GM12878 (cell line): Measurements from ENCODE around the gene RBMX. TPM values are rescaled to one million over a fixed set of nuclear protein-coding genes. Genes with fewer than 3 reads are reported as not detected.
A peak's percentile ranks its signal among the peaks of the same experiment; 100 is the strongest.

ENCODE experiments used
- BACH1 ChIP-seq: fragments of 450-650 bp; IDR thresholded peaks from 2 replicates; pipeline ENCODE4 v1.6.1; 2017; ENCODE audit warnings: mild to moderate bottlenecking, borderline replicate concordance
- CREB1 ChIP-seq: IDR thresholded peaks from 2 replicates; pipeline ENCODE4 v1.6.1; 2012; ENCODE audit warnings: low read depth, mild to moderate bottlenecking, inconsistent platforms
- DPF2 ChIP-seq: fragments of 450-650 bp; IDR thresholded peaks from 2 replicates; pipeline ENCODE4 v1.6.1; 2017; ENCODE audit warnings: mild to moderate bottlenecking
- NBN ChIP-seq: fragments of 450-650 bp; IDR thresholded peaks from 2 replicates; pipeline ENCODE4 v1.6.1; 2016
- POLR2A ChIP-seq: IDR thresholded peaks from 2 replicates; pipeline ENCODE4 v1.6.1; 2011; ENCODE audit warnings: low read depth, mild to moderate bottlenecking, low read length
- RAD21 ChIP-seq: IDR thresholded peaks from 2 replicates; pipeline ENCODE4 v1.6.1; 2011; ENCODE audit warnings: mild to moderate bottlenecking, low read depth, low read length, moderate library complexity; ENCODE audit not compliant: insufficient read depth
- SP1 ChIP-seq: IDR thresholded peaks from one replicate; pipeline ENCODE4 v1.6.1; 2011; ENCODE audit warnings: low read depth, low read length
- SREBF2 ChIP-seq: IDR thresholded peaks from 2 replicates; pipeline ENCODE4 v1.6.1; 2012; ENCODE audit warnings: mild to moderate bottlenecking, low read length
- TAF1 ChIP-seq: IDR thresholded peaks from 2 replicates; pipeline ENCODE4 v1.6.1; 2011; ENCODE audit warnings: mild to moderate bottlenecking, low read depth, low read length, borderline replicate concordance
- TCF3 ChIP-seq: IDR thresholded peaks from 2 replicates; pipeline ENCODE4 v1.6.1; 2012; ENCODE audit warnings: low read depth, mild to moderate bottlenecking, low read length, borderline replicate concordance; ENCODE audit not compliant: insufficient read depth
- ZZZ3 ChIP-seq: IDR thresholded peaks from 2 replicates; pipeline ENCODE4 v1.6.1; 2011; ENCODE audit warnings: low read depth; ENCODE audit not compliant: control insufficient read depth, insufficient read length
- polyA plus RNA-seq, 11 experiments: library from polyadenylated mRNA; depleted of rRNA in 4 of 11; unstranded in 6 of 11; stranded (reverse) in 5 of 11; fragments of >200 nt; fragmentation: Nextera tagmentation in 4 of 11; fragmentation: Illumina TruSeq in 1 of 11; extraction: Ambion mirVana in 4 of 11; extraction: Trizol in 1 of 11; gene quantifications; 1 replicate in 1 of 11; 2 replicates in 10 of 11; pipeline versions ENCODE4 v1.2.1 to v1.2.3, GENCODE V29; 2011 to 2016; ENCODE audit warnings: inconsistent platforms in 2 of 11, missing spikeins in 2 of 11, low read depth in 1 of 11
- total RNA-seq, 4 experiments: library from RNA; depleted of rRNA in 3 of 4; stranded (reverse); fragments of >200 nt in 3 of 4; fragmentation: Illumina TruSeq in 1 of 4; extraction: Trizol in 1 of 4; gene quantifications; 2 replicates each; pipeline versions ENCODE4 v1.2.1 to v1.2.3, GENCODE V29; 2013 to 2021
- TF ChIP-seq, protein P1 (sequence below): fragments of 450-650 bp; formaldehyde crosslinking; IDR thresholded peaks from 2 replicates; pipeline ENCODE4 v1.5.0; 2022; ENCODE audit warnings: mild to moderate bottlenecking, missing genetic modification characterization
- TF ChIP-seq, protein P2 (sequence below): fragments of 450-650 bp; IDR thresholded peaks from 2 replicates; pipeline ENCODE4 v1.6.1; 2017; ENCODE audit warnings: low read depth, mild to moderate bottlenecking, moderate library complexity
- TF ChIP-seq, protein P3 (sequence below), 3 experiments: IDR thresholded peaks in 2 of 3; conservative IDR thresholded peaks in 1 of 3; 2 replicates each; pipeline ENCODE4 v1.5.1; 2011; ENCODE audit warnings: low read depth in 3 of 3, low read length in 3 of 3, mild to moderate bottlenecking in 3 of 3, control low read depth in 2 of 3, moderate library complexity in 2 of 3, inconsistent platforms in 1 of 3, mixed read lengths in 1 of 3; ENCODE audit not compliant: control insufficient read depth in 2 of 3, insufficient read depth in 1 of 3; ENCODE audit errors: extremely low read depth in 1 of 3
- TF ChIP-seq, protein P4 (sequence below): fragments of 450-650 bp; IDR thresholded peaks from 2 replicates; pipeline ENCODE4 v1.6.1; 2016; ENCODE audit warnings: mild to moderate bottlenecking, moderate library complexity, borderline replicate concordance
- TF ChIP-seq, protein P5 (sequence below): IDR thresholded peaks from 2 replicates; pipeline ENCODE4 v1.6.1; 2011; ENCODE audit warnings: borderline replicate concordance, low read depth, mild to moderate bottlenecking, moderate library complexity, mixed read lengths, low read length; ENCODE audit not compliant: insufficient read depth; ENCODE audit errors: extremely low read length

The RBMX gene
- total and polyA plus RNA-seq, 10 of the 15 experiments (the other 5 are each of a cell fraction or from before 2014, with no cell fraction given) = 252 to 427 (median 288) TPM

DNA sequence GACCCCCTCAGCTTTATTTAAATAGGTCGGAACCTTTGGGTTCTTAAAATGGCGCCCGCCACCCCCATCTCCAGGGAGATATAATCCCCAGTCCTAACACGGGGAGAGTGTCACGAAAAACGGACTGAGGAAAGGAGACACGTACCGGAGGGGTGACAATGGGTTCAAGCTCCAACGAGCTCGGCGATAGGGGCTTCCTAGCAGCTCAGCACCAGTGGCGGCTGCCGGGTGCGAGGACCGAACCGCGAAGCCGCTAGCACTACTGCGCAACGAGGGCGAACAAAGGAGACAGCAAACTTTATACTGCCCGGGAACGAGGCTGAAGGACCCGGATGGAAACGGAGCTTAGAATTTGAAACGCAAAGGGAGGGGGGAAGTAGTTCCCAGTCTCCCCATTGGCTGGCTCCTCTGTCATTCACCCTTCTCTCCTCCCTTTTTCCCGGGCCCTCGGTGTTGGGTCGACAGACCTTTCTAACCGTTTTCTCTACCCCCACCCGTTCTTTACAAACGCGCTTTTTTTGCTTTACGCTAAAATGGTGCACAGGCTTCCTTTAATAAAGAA, at the start of gene RBMX (continued):
- TF ChIP-seq, protein P1, sequence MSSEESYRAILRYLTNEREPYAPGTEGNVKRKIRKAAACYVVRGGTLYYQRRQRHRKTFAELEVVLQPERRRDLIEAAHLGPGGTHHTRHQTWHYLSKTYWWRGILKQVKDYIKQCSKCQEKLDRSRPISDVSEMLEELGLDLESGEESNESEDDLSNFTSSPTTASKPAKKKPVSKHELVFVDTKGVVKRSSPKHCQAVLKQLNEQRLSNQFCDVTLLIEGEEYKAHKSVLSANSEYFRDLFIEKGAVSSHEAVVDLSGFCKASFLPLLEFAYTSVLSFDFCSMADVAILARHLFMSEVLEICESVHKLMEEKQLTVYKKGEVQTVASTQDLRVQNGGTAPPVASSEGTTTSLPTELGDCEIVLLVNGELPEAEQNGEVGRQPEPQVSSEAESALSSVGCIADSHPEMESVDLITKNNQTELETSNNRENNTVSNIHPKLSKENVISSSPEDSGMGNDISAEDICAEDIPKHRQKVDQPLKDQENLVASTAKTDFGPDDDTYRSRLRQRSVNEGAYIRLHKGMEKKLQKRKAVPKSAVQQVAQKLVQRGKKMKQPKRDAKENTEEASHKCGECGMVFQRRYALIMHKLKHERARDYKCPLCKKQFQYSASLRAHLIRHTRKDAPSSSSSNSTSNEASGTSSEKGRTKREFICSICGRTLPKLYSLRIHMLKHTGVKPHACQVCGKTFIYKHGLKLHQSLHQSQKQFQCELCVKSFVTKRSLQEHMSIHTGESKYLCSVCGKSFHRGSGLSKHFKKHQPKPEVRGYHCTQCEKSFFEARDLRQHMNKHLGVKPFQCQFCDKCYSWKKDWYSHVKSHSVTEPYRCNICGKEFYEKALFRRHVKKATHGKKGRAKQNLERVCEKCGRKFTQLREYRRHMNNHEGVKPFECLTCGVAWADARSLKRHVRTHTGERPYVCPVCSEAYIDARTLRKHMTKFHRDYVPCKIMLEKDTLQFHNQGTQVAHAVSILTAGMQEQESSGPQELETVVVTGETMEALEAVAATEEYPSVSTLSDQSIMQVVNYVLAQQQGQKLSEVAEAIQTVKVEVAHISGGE (CRISPR knock-in tag) = no peak
- peak; percentile 56; the same call in 1 of the 2 replicates for TF ChIP-seq TCF3
- TF ChIP-seq, protein P2, sequence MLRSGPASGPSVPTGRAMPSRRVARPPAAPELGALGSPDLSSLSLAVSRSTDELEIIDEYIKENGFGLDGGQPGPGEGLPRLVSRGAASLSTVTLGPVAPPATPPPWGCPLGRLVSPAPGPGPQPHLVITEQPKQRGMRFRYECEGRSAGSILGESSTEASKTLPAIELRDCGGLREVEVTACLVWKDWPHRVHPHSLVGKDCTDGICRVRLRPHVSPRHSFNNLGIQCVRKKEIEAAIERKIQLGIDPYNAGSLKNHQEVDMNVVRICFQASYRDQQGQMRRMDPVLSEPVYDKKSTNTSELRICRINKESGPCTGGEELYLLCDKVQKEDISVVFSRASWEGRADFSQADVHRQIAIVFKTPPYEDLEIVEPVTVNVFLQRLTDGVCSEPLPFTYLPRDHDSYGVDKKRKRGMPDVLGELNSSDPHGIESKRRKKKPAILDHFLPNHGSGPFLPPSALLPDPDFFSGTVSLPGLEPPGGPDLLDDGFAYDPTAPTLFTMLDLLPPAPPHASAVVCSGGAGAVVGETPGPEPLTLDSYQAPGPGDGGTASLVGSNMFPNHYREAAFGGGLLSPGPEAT = 0 out of 2 replicates have a peak, but pooled peaks have one; percentile 14
- TF ChIP-seq, protein P3, sequence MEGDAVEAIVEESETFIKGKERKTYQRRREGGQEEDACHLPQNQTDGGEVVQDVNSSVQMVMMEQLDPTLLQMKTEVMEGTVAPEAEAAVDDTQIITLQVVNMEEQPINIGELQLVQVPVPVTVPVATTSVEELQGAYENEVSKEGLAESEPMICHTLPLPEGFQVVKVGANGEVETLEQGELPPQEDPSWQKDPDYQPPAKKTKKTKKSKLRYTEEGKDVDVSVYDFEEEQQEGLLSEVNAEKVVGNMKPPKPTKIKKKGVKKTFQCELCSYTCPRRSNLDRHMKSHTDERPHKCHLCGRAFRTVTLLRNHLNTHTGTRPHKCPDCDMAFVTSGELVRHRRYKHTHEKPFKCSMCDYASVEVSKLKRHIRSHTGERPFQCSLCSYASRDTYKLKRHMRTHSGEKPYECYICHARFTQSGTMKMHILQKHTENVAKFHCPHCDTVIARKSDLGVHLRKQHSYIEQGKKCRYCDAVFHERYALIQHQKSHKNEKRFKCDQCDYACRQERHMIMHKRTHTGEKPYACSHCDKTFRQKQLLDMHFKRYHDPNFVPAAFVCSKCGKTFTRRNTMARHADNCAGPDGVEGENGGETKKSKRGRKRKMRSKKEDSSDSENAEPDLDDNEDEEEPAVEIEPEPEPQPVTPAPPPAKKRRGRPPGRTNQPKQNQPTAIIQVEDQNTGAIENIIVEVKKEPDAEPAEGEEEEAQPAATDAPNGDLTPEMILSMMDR (IDR thresholded peaks at IDR 0.05 in 2 of 3, conservative IDR thresholded peaks at IDR 0.05 in 1 of 3; ENCODE audit: control insufficient read depth in 2 of 3, extremely low read depth in 1 of 3, insufficient read depth in 1 of 3, low read depth in 3 of 3, low read length in 3 of 3) = no peak
- TF ChIP-seq NBN = no peak
- TF ChIP-seq POLR2A = peak; percentile 100
- peak; percentile 61 for TF ChIP-seq DPF2
- TF ChIP-seq, protein P4, sequence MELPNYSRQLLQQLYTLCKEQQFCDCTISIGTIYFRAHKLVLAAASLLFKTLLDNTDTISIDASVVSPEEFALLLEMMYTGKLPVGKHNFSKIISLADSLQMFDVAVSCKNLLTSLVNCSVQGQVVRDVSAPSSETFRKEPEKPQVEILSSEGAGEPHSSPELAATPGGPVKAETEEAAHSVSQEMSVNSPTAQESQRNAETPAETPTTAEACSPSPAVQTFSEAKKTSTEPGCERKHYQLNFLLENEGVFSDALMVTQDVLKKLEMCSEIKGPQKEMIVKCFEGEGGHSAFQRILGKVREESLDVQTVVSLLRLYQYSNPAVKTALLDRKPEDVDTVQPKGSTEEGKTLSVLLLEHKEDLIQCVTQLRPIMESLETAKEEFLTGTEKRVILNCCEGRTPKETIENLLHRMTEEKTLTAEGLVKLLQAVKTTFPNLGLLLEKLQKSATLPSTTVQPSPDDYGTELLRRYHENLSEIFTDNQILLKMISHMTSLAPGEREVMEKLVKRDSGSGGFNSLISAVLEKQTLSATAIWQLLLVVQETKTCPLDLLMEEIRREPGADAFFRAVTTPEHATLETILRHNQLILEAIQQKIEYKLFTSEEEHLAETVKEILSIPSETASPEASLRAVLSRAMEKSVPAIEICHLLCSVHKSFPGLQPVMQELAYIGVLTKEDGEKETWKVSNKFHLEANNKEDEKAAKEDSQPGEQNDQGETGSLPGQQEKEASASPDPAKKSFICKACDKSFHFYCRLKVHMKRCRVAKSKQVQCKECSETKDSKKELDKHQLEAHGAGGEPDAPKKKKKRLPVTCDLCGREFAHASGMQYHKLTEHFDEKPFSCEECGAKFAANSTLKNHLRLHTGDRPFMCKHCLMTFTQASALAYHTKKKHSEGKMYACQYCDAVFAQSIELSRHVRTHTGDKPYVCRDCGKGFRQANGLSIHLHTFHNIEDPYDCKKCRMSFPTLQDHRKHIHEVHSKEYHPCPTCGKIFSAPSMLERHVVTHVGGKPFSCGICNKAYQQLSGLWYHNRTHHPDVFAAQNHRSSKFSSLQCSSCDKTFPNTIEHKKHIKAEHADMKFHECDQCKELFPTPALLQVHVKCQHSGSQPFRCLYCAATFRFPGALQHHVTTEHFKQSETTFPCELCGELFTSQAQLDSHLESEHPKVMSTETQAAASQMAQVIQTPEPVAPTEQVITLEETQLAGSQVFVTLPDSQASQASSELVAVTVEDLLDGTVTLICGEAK = peak; percentile 58
- TF ChIP-seq, protein P5, sequence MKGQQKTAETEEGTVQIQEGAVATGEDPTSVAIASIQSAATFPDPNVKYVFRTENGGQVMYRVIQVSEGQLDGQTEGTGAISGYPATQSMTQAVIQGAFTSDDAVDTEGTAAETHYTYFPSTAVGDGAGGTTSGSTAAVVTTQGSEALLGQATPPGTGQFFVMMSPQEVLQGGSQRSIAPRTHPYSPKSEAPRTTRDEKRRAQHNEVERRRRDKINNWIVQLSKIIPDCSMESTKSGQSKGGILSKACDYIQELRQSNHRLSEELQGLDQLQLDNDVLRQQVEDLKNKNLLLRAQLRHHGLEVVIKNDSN = no peak
- no peak for TF ChIP-seq ZZZ3
- TF ChIP-seq TAF1 = peak; percentile 88
- TF ChIP-seq CREB1 = peak; percentile 69
- no peak; the same call in 1 of the 2 replicates for TF ChIP-seq BACH1
- TF ChIP-seq SP1 = peak; percentile 91
- TF ChIP-seq SREBF2 = no peak
- TF ChIP-seq RAD21 = no peak
